GM19023 (cell line): ENCODE measurements around the gene MVB12B.

Experiments
- ATAC-seq: cut with Tn5 transposase; IDR thresholded peaks from one replicate; pipeline ENCODE4 v1.9.1; 2021; ENCODE audit warnings: mild to moderate bottlenecking, moderate library complexity; ENCODE audit not compliant: unreplicated experiment

The MVB12B gene

DNA sequence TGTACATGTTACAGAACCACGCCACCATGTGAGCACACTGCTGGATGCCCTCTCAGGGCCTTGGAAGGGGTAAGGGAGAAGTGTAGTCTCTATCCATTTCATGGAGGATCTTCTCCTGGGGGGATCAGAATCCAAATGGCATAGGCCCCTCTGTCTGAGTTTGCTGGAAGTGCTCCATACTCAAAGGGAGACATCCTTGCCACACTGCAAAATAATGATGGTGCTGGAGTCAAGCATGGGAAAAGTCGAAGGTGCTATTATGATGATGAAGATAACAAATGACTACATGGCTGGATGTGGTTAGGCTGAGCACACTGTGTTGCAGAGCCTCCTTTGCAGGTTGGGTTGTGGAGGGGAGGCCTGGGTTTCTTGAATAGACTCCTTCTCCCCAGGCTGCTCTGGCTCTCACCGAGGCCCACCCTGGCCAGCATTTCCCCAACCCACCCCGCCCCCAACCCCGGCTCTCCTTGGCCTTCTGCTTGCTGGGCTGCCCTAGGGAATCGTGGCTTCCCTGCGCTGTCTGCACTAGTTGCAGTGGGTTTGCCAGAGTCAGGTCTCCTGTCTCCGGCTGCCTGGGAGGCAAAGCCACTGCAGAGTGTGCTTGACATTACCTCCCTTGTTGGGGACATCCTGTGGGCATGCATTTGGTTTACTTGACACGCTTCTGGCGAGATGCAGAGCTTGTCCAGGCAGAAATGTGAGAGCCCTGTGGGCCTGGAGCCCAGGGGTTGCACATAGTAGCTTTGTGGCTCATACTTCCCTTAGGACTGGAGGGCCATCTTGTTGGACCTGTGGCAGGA, 3.0 kb downstream of the MVB12B start:
- ATAC-seq = no peak

GRCh38 chr9:126330536-126330935, 3.9 kb downstream of the MVB12B start:
- no peak for ATAC-seq

GRCh38 chr9:126331964-126332748, 5.5 kb downstream of the MVB12B start:
- no peak for ATAC-seq

DNA sequence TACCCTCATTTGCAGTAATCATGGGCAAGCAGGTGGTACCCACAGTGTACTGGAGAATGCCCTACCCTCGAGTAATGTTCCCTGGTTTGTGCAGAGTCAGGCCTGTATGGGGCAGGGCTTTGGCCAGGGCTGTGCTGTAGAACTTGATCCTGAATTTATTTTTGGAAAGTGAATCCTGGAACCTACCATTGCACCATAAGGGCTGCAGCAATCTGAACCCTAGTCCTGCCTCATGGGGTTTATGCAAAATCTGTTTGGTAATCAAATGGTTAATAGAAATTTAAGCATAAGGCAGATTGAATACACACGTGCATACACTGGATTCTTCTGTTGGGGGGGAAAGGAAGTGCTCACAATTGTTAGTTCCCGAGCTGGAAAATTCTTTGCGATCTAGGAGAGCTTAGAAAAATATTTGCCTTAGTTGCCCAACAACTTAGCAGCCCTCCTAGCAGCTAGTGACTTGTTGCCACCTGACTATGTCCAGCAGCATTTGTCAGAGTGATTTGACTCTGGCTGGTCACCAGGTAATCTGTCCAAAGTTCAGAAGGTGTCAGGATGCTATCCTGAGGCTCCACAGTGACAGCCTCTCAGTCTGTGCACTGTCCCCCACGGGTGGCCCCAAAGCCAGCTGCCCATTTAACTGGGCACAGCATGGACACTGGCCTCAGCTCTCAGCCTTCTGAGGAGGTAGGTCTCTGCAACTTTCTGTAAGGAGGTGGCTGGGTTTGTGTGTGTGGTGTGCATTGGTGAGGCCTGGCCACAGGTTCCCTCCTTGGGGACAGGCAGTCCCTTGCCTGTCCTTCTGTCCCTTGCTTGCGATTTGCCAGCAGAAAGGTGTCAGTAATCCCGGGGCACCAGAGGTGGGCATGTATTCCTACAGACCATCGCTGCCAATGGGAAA, 8.3 kb downstream of the MVB12B start:
- no peak for ATAC-seq

- no peak for ATAC-seq
Observed at GRCh38 chr9:126335837-126336735, 9.5 kb downstream of the MVB12B start.

- ATAC-seq = no peak
Observed at GRCh38 chr9:126336736-126337325, 10.2 kb downstream of the MVB12B start.

- ATAC-seq = no peak
Observed at GRCh38 chr9:126337729-126338372, 11.2 kb downstream of the MVB12B start.

- ATAC-seq = no peak
Observed at GRCh38 chr9:126338945-126339344, 12.3 kb downstream of the MVB12B start.

DNA sequence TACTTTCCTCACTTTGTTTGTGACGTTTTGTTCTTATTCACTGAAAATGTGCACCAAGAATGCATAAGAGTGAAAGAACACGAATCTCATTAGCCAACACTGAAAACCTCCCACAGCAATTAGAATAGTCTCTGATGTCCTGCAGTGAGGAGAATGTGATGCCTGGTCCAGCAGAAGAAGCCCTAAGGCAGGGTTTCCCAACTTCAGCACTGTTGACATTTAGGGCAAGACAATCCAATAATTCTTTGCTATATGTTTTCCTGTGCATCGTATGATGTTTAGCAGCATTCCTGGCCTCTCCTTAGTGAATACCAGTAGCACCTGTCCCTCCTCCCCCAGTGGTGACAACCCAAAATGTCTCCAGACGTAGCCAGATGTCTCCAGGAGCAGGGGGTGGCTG, 14.8 kb downstream of the MVB12B start:
- ATAC-seq = no peak

DNA sequence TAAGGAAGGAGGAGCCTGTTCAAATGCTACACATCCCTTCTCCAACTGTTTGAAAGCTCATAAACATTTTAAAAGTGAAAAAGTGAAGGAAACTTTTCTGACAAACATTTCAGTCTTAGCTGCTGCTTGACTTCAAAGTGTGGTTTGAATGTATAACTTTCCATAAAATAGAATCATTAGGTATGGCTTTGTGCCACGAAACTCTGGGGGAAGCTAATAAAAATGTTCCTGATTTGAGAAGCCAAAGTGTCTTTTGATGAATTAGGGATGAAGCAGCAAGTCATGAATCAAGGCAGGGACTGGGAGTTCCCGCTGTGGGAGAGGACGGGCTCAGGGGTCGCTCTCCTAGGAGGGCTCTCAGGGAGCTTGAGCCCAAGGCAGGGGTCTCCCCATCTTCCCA, 15.3 kb downstream of the MVB12B start:
- ATAC-seq = no peak

DNA sequence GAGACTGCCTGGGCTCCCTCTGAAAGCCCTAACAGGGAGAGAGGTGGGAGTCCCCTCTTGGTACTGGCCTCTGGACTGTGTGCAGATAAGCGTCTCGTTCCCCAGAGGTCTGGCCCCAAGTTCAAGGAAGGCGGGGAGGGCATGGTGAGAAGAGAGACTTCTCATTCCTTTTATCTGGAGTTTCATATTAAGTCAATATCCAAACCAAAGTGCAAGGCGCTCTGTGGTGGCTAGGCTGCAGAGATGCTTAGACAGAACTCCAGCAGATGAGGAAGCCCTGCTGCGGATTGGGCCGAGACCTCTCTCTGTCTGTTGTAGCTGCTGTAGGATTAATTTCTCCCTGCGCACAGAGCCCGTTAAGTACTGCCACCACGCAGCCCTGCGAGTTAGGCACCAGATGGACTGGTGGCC, 16.0 kb downstream of the MVB12B start:
- ATAC-seq = no peak

DNA sequence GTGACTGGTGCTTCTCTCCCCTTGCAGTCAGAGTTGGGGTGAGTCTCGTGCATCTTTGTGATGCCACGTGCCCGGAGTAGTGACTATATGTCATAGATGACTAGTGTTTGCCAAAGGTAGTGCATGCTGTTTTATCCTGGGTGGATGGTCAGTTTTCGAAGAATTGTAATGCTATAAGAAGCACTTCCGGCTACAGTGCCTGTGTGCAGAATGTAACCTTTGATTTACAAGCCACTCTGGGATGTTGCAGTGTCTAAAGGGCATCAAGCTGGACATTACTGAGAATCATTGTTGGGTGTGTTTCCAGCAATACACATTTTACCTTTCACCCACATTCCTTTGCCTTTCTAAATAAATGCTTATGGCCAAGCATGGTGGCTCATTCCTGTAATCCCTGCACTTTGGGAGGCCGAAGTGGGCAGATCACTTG, 16.7 kb downstream of the MVB12B start:
- no peak for ATAC-seq

DNA sequence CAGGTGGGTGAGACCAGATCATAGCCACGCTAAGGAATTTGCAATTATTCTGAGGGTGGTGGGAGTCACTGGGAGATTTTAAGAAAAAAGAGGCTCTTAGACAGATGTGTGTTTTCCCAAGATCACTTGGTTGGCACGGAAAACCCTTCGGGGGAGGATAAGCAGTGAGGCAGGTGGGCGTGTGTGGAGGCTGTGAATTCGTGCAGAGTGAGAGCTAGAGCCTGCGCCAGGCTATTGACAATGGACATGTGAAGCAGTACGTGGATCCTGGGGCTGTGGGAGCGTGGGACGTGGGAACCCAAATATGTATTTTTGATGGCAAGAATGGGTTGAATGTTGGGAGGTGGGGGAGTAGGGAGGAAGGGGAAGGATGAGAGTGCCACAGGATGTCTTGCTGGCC, 19.4 kb downstream of the MVB12B start:
- ATAC-seq = no peak

DNA sequence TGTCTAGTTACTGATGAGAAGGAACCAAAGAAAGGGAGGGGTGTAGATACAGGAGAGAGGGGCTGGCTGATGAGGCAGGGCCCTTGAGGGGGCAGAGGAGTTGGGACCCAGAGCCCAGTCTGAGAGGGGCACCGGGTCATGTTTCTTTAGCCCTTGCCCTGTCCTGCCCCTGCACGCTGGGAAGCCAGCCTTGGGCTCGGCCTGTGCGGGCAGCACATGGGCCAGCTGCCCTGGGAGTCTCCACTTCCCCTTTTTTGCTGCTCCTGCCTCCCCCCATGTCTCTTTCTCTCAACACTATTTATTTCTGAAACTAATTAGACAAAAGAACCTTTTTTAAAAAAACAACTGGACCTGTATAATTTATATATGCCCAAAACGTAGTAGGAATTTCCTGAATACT, 20.5 kb downstream of the MVB12B start:
- no peak for ATAC-seq

GRCh38 chr9:126347911-126348760, 21.5 kb downstream of the MVB12B start:
- ATAC-seq = no peak

- ATAC-seq = no peak
Observed at GRCh38 chr9:126348911-126349550, 22.4 kb downstream of the MVB12B start.

- ATAC-seq = no peak
Observed at GRCh38 chr9:126354887-126355770, 28.5 kb downstream of the MVB12B start.
